NCI-H2227 (cell line): Measurements from ENCODE around the gene RAD17.
"Not testable (repeated sequence)": the region's sequence is repeated elsewhere in the genome, so short reads cannot be mapped to it uniquely, and the experiment has no call there.

ENCODE experiments used
- DNase-seq: peaks from one replicate; lab custom pipeline; 2025; ENCODE audit not compliant: unreplicated experiment; lab: John Stamatoyannopoulos, UW

RAD17 gene

GRCh38 chr5:69369340-69370121 is at the start of gene RAD17, which contains the start of the genes AK6 and TAF9:
Gene RAD17, plus strand, starts transcription at chr5:69369818. Its CDS starts 2,391 bp downstream, at chr5:69372209.
Gene AK6, minus strand, starts transcription at chr5:69369520. Its CDS starts 30 bp downstream, at chr5:69369490.
Gene TAF9, minus strand, starts transcription at chr5:69369520. Its CDS starts 3,783 bp downstream, at chr5:69365737.
- DNase-seq, result peak; percentile 91

- DNase-seq, result no peak
Observed at GRCh38 chr5:69326365-69326764, 43.3 kb upstream of the RAD17 start.

- no peak for DNase-seq
Observed at GRCh38 chr5:69329905-69330489, 39.6 kb upstream of the RAD17 start.

GRCh38 chr5:69331528-69332445 is 37.8 kb upstream of the RAD17 start:
- no peak for DNase-seq

GRCh38 chr5:69333668-69334315 is 35.8 kb upstream of the RAD17 start:
- DNase-seq, result not testable (repeated sequence)

- DNase-seq, result peak; percentile 78
Observed at GRCh38 chr5:69334793-69335268, 34.8 kb upstream of the RAD17 start.

- no peak for DNase-seq
Observed at GRCh38 chr5:69335341-69335935, 34.2 kb upstream of the RAD17 start.

GRCh38 chr5:69341520-69342161 is 28.0 kb upstream of the RAD17 start:
- no peak for DNase-seq

- no peak for DNase-seq
Observed at GRCh38 chr5:69343083-69343482, 26.5 kb upstream of the RAD17 start.

GRCh38 chr5:69350664-69351063 is 19.0 kb upstream of the RAD17 start:
- no peak for DNase-seq

- no peak for DNase-seq
Observed at GRCh38 chr5:69359699-69360098, 9.9 kb upstream of the RAD17 start.

- no peak for DNase-seq
Observed at GRCh38 chr5:69360442-69360841, 9.2 kb upstream of the RAD17 start.

- DNase-seq, result peak; percentile 46
Observed at GRCh38 chr5:69364414-69364813, 5.2 kb upstream of the RAD17 start.

- DNase-seq, result no peak
Observed at GRCh38 chr5:69364850-69365249, 4.8 kb upstream of the RAD17 start.

- DNase-seq, result no peak
Observed at GRCh38 chr5:69367697-69368279, 1.8 kb upstream of the RAD17 start.

- peak; percentile 34 for DNase-seq
Observed at GRCh38 chr5:69368458-69369339, 919 bp upstream of the RAD17 start.

- not testable (repeated sequence) for DNase-seq
Observed at GRCh38 chr5:69370335-69370734, 717 bp downstream of the RAD17 start.

- no peak for DNase-seq
Observed at GRCh38 chr5:69372394-69372793, 2.8 kb downstream of the RAD17 start.
